ENCODE data around the gene SUCLG2.

GRCh38 chr3:67616046-67616445, 38.4 kb downstream of the SUCLG2 start:
- TF ChIP-seq, protein P1, sequence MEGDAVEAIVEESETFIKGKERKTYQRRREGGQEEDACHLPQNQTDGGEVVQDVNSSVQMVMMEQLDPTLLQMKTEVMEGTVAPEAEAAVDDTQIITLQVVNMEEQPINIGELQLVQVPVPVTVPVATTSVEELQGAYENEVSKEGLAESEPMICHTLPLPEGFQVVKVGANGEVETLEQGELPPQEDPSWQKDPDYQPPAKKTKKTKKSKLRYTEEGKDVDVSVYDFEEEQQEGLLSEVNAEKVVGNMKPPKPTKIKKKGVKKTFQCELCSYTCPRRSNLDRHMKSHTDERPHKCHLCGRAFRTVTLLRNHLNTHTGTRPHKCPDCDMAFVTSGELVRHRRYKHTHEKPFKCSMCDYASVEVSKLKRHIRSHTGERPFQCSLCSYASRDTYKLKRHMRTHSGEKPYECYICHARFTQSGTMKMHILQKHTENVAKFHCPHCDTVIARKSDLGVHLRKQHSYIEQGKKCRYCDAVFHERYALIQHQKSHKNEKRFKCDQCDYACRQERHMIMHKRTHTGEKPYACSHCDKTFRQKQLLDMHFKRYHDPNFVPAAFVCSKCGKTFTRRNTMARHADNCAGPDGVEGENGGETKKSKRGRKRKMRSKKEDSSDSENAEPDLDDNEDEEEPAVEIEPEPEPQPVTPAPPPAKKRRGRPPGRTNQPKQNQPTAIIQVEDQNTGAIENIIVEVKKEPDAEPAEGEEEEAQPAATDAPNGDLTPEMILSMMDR (IDR thresholded peaks at IDR 0.05; ENCODE audit: low read length), result no peak
- TF ChIP-seq EZH2 (IDR thresholded peaks at IDR 0.05; ENCODE audit: borderline replicate concordance, low read length), result no peak

All from OCI-LY1 (cell line).